ENCODE measurements around the gene TOX2.

Gene TOX2

DNA sequence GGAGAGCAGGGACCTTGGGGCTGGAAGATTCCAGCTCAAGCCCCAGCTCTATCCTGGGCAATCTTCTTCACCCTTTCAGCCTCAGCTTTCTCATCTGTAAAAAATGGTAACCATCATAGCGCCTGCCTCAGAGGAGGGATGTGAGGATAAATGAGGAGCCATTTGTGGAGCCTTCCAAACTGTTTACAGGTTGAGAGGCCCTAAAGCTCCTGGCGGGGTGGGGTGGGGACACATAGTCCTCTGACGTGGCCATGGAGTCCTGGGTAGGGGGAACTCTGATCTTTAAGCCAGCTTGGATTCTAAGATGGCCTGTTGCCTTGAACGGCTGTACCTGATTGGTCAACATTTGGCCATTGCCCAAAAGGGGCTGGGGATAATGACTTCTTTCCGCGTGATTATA is 111.1 kb downstream of the TOX2 start:
- Histone ChIP-seq H3K4me3 (ENCODE audit: low read length) (no peak overlapping the region), H3K27me3 (replicated peaks; ENCODE audit: control insufficient read depth, insufficient read depth, low read length) (peaks cover 17% of the 10 kb centered on the region), H3K4me1 (ENCODE audit: control insufficient read depth, insufficient read depth, low read length) (peaks cover 9% of the 10 kb centered on the region), H3K9me3 (ENCODE audit: control insufficient read depth, low read length) (peaks cover 3% of the 10 kb centered on the region), H3K36me3 (ENCODE audit: control insufficient read depth, insufficient read depth, low read length, severe bottlenecking) (no peaks in the 10 kb centered on the region), H3K9ac (ENCODE audit: low read length) (no peak overlapping the region)
- DNase-seq (ENCODE audit: low read depth), result no peak

GRCh38 chr20:44026647-44027342 is 112.1 kb downstream of the TOX2 start:
- DNase-seq (ENCODE audit: low read depth), result peak; percentile 20
- Histone ChIP-seq H3K27me3 (replicated peaks; ENCODE audit: control insufficient read depth, insufficient read depth, low read length) (peaks cover 24% of the 10 kb centered on the region), H3K9ac (ENCODE audit: low read length) (no peak overlapping the region), H3K36me3 (ENCODE audit: control insufficient read depth, insufficient read depth, low read length, severe bottlenecking) (no peaks in the 10 kb centered on the region), H3K9me3 (ENCODE audit: control insufficient read depth, low read length) (peaks cover 3% of the 10 kb centered on the region), H3K4me1 (ENCODE audit: control insufficient read depth, insufficient read depth, low read length) (peaks cover 9% of the 10 kb centered on the region), H3K4me3 (ENCODE audit: low read length) (no peak overlapping the region)

GRCh38 chr20:44027343-44028002 is 112.8 kb downstream of the TOX2 start:
- no peak for DNase-seq (ENCODE audit: low read depth)
- no peak overlapping the region for H3K9ac ChIP-seq (ENCODE audit: low read length)

DNA sequence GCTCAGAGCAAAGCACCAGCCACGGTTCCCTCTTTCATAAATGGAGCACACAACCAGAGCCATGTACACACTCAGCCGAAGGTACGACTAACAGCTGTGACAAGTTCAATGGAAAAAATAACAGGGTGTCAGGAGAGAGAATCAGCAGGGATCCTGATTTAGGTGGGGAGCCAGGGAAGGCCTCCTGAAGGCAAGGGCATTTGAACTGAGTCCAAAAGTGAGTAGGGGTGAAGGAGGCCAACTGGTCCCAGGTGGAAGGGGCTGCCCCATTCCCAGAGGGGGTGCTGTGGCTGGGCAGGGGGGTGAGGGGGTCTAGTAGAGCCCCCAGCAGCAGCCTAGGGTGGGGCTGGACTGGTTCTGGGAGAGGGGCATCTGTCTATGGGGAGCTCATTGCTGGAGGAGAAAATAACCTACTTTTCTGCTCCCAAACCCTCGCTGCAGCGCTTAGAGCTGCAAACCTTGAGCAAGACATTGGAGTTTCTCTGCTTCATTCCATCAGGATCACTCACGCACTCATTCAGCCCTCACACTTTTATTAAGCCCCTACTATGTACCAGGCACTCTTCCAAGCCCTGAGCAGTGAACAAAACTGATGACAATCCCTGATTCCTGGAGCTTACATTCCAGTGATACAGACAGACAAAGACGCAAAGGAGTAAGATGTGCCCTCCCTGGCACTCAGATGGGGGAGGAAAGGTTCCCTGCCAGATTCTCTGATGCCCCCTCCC is 113.5 kb downstream of the TOX2 start:
- H3K4me1 ChIP-seq (ENCODE audit: control insufficient read depth, insufficient read depth, low read length), result peaks cover 9% of the 10 kb centered on the region
- peaks cover 3% of the 10 kb centered on the region for H3K9me3 ChIP-seq (ENCODE audit: control insufficient read depth, low read length)
- DNase-seq (ENCODE audit: low read depth), result no peak
- H3K27me3 ChIP-seq (replicated peaks; ENCODE audit: control insufficient read depth, insufficient read depth, low read length), result peaks cover 24% of the 10 kb centered on the region
- no peaks in the 10 kb centered on the region for H3K36me3 ChIP-seq (ENCODE audit: control insufficient read depth, insufficient read depth, low read length, severe bottlenecking)
- no peak overlapping the region for H3K9ac ChIP-seq (ENCODE audit: low read length)
- H3K4me3 ChIP-seq (ENCODE audit: low read length), result no peak overlapping the region

More at GRCh38 chr20:44027343-44028002, 112.8 kb downstream of the TOX2 start:
- peaks cover 3% of the 10 kb centered on the region for H3K9me3 ChIP-seq (ENCODE audit: control insufficient read depth, low read length)
- no peaks in the 10 kb centered on the region for H3K36me3 ChIP-seq (ENCODE audit: control insufficient read depth, insufficient read depth, low read length, severe bottlenecking)
- H3K4me1 ChIP-seq (ENCODE audit: control insufficient read depth, insufficient read depth, low read length), result peaks cover 9% of the 10 kb centered on the region
- H3K27me3 ChIP-seq (replicated peaks; ENCODE audit: control insufficient read depth, insufficient read depth, low read length), result peaks cover 24% of the 10 kb centered on the region
- H3K4me3 ChIP-seq (ENCODE audit: low read length), result no peak overlapping the region

DNA sequence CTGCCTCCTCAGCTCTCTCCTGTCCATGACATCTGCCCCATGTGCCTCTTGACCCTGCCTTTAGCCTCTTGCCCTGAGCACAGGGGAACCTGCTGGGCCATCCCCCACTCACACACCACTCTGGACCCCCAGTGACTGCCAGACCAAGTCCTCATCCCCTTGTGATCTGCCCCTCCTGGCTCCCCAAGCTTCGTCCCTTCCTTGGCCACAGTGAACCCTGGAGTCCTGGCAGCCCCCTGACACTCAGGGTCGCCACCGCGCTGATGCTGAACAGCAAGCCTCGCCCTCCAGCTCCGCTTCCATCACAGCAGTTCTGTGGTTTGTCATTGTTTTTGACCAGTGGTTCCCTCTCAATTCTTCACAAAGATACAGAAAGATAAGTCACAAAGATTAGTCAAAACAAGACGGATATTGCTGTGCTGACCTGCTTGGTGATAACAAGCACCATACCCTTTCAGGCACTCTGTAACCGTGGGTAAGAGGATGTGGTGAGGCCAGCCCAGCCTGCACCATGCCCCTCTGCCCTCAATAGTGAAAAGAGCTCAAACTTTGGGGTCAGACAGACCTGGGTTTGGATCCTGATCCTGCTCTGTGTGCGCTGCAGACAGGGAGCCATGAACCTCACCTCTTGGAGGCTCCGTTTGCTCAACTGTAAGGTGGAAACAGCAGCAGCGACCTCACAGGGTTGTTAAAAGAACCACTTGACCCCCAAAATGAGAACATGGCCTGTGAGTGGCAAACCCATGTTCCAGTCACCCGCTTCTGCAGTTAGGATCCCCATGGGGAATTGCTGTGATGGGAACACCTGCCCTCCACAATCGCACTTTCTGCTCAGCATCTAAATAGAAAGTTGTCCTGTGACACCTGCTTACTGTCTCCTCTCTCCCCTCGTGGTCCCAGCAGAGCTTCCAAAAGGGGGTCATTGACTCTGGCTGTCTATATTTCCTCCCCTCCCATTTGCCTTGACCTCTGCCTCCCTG is 114.5 kb downstream of the TOX2 start:
- no peak overlapping the region for H3K9ac ChIP-seq (ENCODE audit: low read length)
- no peak for DNase-seq (ENCODE audit: low read depth)
- no peak overlapping the region for H3K4me3 ChIP-seq (ENCODE audit: low read length)
- peaks cover 24% of the 10 kb centered on the region for H3K27me3 ChIP-seq (replicated peaks; ENCODE audit: control insufficient read depth, insufficient read depth, low read length)
- H3K9me3 ChIP-seq (ENCODE audit: control insufficient read depth, low read length), result peaks cover 3% of the 10 kb centered on the region
- no peaks in the 10 kb centered on the region for H3K36me3 ChIP-seq (ENCODE audit: control insufficient read depth, insufficient read depth, low read length, severe bottlenecking)
- peaks cover 9% of the 10 kb centered on the region for H3K4me1 ChIP-seq (ENCODE audit: control insufficient read depth, insufficient read depth, low read length)

DNA sequence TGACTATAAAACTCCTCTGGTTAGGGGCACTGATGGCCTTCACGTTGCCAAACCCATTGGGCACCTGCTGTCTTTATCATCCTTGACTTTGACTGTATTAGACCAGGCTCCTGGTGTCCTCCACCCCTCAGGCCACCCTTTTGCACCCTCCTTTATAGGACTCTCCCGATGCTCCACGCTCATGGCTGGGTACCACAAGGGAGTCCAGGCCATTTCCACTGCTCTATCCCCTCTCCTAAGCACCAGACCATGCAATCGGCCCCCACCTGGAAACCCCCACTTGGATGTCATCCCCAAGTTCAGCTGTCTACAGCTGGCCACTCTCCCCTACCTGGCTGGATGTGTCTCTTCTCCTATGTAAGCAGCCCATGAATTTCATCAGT is 115.2 kb downstream of the TOX2 start:
- Histone ChIP-seq H3K27me3 (replicated peaks; ENCODE audit: control insufficient read depth, insufficient read depth, low read length) (peaks cover 24% of the 10 kb centered on the region), H3K9ac (ENCODE audit: low read length) (no peak overlapping the region), H3K4me3 (ENCODE audit: low read length) (no peak overlapping the region), H3K4me1 (ENCODE audit: control insufficient read depth, insufficient read depth, low read length) (peaks cover 9% of the 10 kb centered on the region), H3K36me3 (ENCODE audit: control insufficient read depth, insufficient read depth, low read length, severe bottlenecking) (no peaks in the 10 kb centered on the region), H3K9me3 (ENCODE audit: control insufficient read depth, low read length) (peaks cover 3% of the 10 kb centered on the region)
- DNase-seq (ENCODE audit: low read depth), result no peak

DNA sequence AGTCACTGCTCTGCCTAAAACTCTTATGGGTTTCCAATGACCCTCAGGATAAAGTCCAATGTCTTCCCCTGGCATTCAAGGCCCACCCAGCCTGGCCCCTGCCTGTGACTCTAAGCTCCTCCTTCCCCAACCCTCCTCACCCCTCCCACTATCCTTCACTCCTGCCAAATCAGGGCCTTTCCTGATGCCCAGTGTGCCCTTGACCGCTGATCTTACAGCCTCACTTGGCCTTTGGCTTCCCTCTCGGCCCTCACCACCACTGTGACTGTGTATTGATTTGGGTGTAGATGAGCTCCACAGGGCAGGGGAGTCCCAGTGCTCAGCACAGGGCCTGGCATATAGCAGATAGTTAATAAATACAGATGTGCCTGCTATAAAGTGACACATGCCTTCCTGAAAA is 115.7 kb downstream of the TOX2 start:
- Histone ChIP-seq H3K27me3 (replicated peaks; ENCODE audit: control insufficient read depth, insufficient read depth, low read length) (peaks cover 24% of the 10 kb centered on the region), H3K9me3 (ENCODE audit: control insufficient read depth, low read length) (peaks cover 3% of the 10 kb centered on the region), H3K9ac (ENCODE audit: low read length) (no peak overlapping the region), H3K4me1 (ENCODE audit: control insufficient read depth, insufficient read depth, low read length) (peaks cover 9% of the 10 kb centered on the region), H3K4me3 (ENCODE audit: low read length) (no peak overlapping the region), H3K36me3 (ENCODE audit: control insufficient read depth, insufficient read depth, low read length, severe bottlenecking) (no peaks in the 10 kb centered on the region)
- no peak for DNase-seq (ENCODE audit: low read depth)

DNA sequence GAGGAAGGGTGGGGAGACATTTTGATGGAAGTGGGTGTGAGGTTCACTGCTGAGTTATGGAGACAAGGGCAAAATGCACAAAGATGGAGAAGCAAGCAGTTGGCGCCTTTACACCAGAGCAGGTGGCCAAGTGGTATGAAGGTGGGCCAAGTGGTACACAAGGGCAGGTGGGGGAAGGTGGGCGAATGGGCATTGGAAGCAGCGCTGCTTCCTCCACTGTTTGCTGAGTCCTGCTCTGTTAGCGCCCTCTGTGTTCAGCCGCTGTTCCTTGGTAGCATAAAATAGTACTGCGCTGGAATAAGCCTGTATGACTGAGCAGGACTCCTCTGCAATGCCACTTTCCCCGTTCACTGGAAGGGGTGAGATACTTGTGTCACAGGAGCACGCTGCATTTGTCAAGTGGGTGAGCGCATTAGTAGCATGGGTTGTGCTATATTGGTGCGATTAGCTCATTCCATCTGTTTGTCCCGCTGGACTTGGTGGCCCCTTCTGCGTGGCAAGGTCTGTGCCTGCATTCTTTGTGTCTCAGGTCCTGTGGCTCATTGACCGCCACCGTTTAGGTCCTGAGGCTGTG is 116.4 kb downstream of the TOX2 start:
- Histone ChIP-seq H3K36me3 (ENCODE audit: control insufficient read depth, insufficient read depth, low read length, severe bottlenecking) (no peaks in the 10 kb centered on the region), H3K9ac (ENCODE audit: low read length) (no peak overlapping the region), H3K4me3 (ENCODE audit: low read length) (no peak overlapping the region), H3K4me1 (ENCODE audit: control insufficient read depth, insufficient read depth, low read length) (peaks cover 9% of the 10 kb centered on the region), H3K27me3 (replicated peaks; ENCODE audit: control insufficient read depth, insufficient read depth, low read length) (peaks cover 27% of the 10 kb centered on the region), H3K9me3 (ENCODE audit: control insufficient read depth, low read length) (peaks cover 3% of the 10 kb centered on the region)
- no peak for DNase-seq (ENCODE audit: low read depth)

- Histone ChIP-seq H3K36me3 (ENCODE audit: control insufficient read depth, insufficient read depth, low read length, severe bottlenecking) (no peaks in the 10 kb centered on the region), H3K9ac (ENCODE audit: low read length) (no peak overlapping the region), H3K27me3 (replicated peaks; ENCODE audit: control insufficient read depth, insufficient read depth, low read length) (peaks cover 34% of the 10 kb centered on the region), H3K9me3 (ENCODE audit: control insufficient read depth, low read length) (peaks cover 3% of the 10 kb centered on the region), H3K4me1 (ENCODE audit: control insufficient read depth, insufficient read depth, low read length) (peaks cover 4% of the 10 kb centered on the region), H3K4me3 (ENCODE audit: low read length) (no peak overlapping the region)
- no peak for DNase-seq (ENCODE audit: low read depth)
Measured at GRCh38 chr20:44031781-44032582, 117.3 kb downstream of the TOX2 start.
